HepG2 (cell line): Measurements from ENCODE around the gene INHA. TPM values are rescaled to one million over a fixed set of nuclear protein-coding genes. Genes with fewer than 3 reads are reported as not detected.
A peak's percentile ranks its signal among the peaks of the same experiment; 100 is the strongest.

Experiments
- EED ChIP-seq: sonication (generic); formaldehyde crosslinking; IDR thresholded peaks from 2 replicates; pipeline ENCODE4 v1.5.0; 2020; ENCODE audit warnings: mild to moderate bottlenecking, missing genetic modification reagents
- GABPA ChIP-seq, 2 experiments: IDR thresholded peaks; 2 replicates each; pipeline ENCODE4 v1.6.1; 2011 to 2016; ENCODE audit warnings: low read depth in 2 of 2, low read length in 1 of 2, missing biosample characterization in 1 of 2, missing genetic modification characterization in 1 of 2
- JARID2 ChIP-seq: sonication (generic); formaldehyde crosslinking; IDR thresholded peaks from 2 replicates; pipeline ENCODE4 v1.8.1; 2023; ENCODE audit warnings: missing genetic modification reagents, inconsistent platforms; ENCODE audit not compliant: insufficient replicate concordance
- MEF2D ChIP-seq: sonication (generic); formaldehyde crosslinking; IDR thresholded peaks from 2 replicates; pipeline ENCODE4 v1.5.1; 2020; ENCODE audit warnings: mild to moderate bottlenecking, missing genetic modification reagents
- NCOA2 ChIP-seq: sonication (generic); formaldehyde crosslinking; IDR thresholded peaks from 2 replicates; pipeline ENCODE4 v1.8.0; 2022; ENCODE audit warnings: inconsistent platforms
- RBAK ChIP-seq: sonication (generic); formaldehyde crosslinking; IDR thresholded peaks from 2 replicates; pipeline ENCODE4 v1.5.1; 2020; ENCODE audit warnings: mild to moderate bottlenecking, missing genetic modification reagents
- SNAPC2 ChIP-seq: sonication (generic); formaldehyde crosslinking; IDR thresholded peaks from 2 replicates; pipeline ENCODE4 v1.8.1; 2022; ENCODE audit warnings: mild to moderate bottlenecking, missing genetic modification reagents
- TARDBP ChIP-seq: sonication (generic); formaldehyde crosslinking; IDR thresholded peaks from 2 replicates; pipeline ENCODE4 v1.8.0; 2022; ENCODE audit warnings: mild to moderate bottlenecking, missing genetic modification reagents
- TRIM24 ChIP-seq: sonication (generic); formaldehyde crosslinking; IDR thresholded peaks from 2 replicates; pipeline ENCODE4 v1.8.0; 2022; ENCODE audit warnings: mild to moderate bottlenecking, missing genetic modification reagents
- ZMYM2 ChIP-seq: sonication (generic); formaldehyde crosslinking; IDR thresholded peaks from 2 replicates; pipeline ENCODE4 v1.8.0; 2022; ENCODE audit warnings: mild to moderate bottlenecking, missing genetic modification reagents
- ZNF383 ChIP-seq: sonication (generic); formaldehyde crosslinking; IDR thresholded peaks from 2 replicates; pipeline ENCODE4 v1.4.0; 2020; ENCODE audit warnings: missing genetic modification reagents, mild to moderate bottlenecking, borderline replicate concordance
- ZNF577 ChIP-seq: sonication (generic); formaldehyde crosslinking; IDR thresholded peaks from 2 replicates; pipeline ENCODE4 v1.4.0; 2020; ENCODE audit warnings: mild to moderate bottlenecking, low read depth, missing genetic modification reagents, borderline replicate concordance
- ZNF614 ChIP-seq: IDR thresholded peaks from 2 replicates; pipeline ENCODE4 v1.6.1; 2018; ENCODE audit warnings: missing biosample characterization, missing genetic modification reagents, inconsistent platforms, borderline replicate concordance
- ZNF619 ChIP-seq: sonication (generic); formaldehyde crosslinking; IDR thresholded peaks from 2 replicates; pipeline ENCODE4 v1.4.0; 2020; ENCODE audit warnings: mild to moderate bottlenecking, missing genetic modification reagents
- polyA plus RNA-seq, 8 experiments: library from polyadenylated mRNA; depleted of rRNA in 3 of 8; stranded (reverse) in 7 of 8; unstranded in 1 of 8; fragments of >200 nt; fragmentation: Illumina TruSeq in 4 of 8; extraction: Trizol in 4 of 8; gene quantifications; 2 replicates each; pipeline versions ENCODE4 v1.2.1 to v1.2.3, GENCODE V29; 2011 to 2016; ENCODE audit warnings: low read depth in 4 of 8, missing spikeins in 1 of 8, mixed read lengths in 1 of 8; ENCODE audit not compliant: insufficient read depth in 1 of 8
- total RNA-seq, 5 experiments: library from RNA; depleted of rRNA; stranded (reverse); fragments of >200 nt; fragmentation: Illumina TruSeq; extraction: Trizol; gene quantifications; 2 replicates each; pipeline ENCODE4 v1.2.3, GENCODE V29; 2016; ENCODE audit warnings: low read depth in 1 of 5
- TF ChIP-seq, protein P1 (sequence below): sonication (generic); formaldehyde crosslinking; IDR thresholded peaks from 2 replicates; pipeline ENCODE4 v1.8.0; 2022; ENCODE audit warnings: low read depth, missing genetic modification reagents
- TF ChIP-seq, protein P2 (sequence below): sonication (generic); formaldehyde crosslinking; conservative IDR thresholded peaks from 2 replicates; pipeline ENCODE4 v1.8.1; 2023; ENCODE audit warnings: missing genetic modification reagents
- TF ChIP-seq, protein P3 (sequence below): sonication (generic); formaldehyde crosslinking; IDR thresholded peaks from 2 replicates; pipeline ENCODE4 v1.5.0; 2020; ENCODE audit warnings: missing genetic modification reagents
- TF ChIP-seq, protein P4 (sequence below): sonication (generic); formaldehyde crosslinking; IDR thresholded peaks from 2 replicates; pipeline ENCODE4 v1.9.0; 2021; ENCODE audit warnings: missing genetic modification reagents, borderline replicate concordance
- TF ChIP-seq, protein P5 (sequence below): sonication (generic); formaldehyde crosslinking; IDR thresholded peaks from 2 replicates; pipeline ENCODE4 v1.4.0; 2020; ENCODE audit warnings: missing genetic modification reagents, mild to moderate bottlenecking, borderline replicate concordance

The INHA gene
- total and polyA plus RNA-seq, 2 of the 13 experiments (the other 11 are each of a cell fraction or from before 2014, with no cell fraction given): 4.1 to 15.2 TPM

DNA sequence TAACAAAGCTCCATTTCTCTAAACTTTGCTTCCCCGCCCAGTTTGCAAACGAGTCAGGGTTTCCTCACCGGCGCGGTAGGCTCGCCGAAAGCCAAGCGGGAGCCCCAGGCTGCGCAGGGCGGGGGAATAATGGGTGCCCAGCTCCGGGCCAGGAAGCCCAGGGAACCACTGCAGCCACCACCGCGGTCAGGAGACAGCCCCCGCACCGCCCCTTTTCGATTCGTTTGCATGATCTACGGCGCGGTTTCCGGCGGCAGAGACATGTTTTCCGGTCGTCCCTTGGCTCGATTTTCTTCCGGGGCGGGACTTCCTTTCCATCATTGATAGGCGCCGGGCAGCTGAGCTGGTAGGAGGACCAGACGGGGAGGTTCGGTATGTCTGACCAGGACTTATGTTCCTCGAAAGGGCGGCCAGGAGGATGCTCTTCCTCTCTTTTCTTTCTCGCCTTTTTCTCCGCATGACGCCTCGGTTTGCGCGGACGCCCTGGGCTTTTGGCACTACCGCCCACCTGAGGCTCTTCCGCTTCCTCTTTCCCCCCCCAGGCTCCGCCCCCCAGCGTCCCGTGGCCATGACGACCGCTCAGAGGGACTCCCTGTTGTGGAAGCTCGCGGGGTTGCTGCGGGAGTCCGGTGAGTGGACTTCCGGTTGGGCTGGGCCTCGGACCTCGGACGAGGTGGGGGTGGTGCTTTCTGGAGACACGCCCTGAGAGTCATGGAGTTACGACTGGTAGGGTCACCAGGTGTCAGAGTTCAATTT lies 25.6 kb downstream of the INHA start, which contains the start of gene STK11IP (continued):
- TF ChIP-seq ZNF577 (CRISPR knock-in tag) (no peak), GABPA (IDR thresholded peaks at IDR 0.05; ENCODE audit: low read depth, low read length) (peak; percentile 77), GABPA (CRISPR knock-in tag; IDR thresholded peaks at IDR 0.05; ENCODE audit: low read depth) (peak; percentile 95), TRIM24 (CRISPR knock-in tag) (no peak), ZNF383 (CRISPR knock-in tag) (peak; percentile 80; the same call in 1 of the 2 replicates), JARID2 (CRISPR knock-in tag) (peak; percentile 47), SNAPC2 (CRISPR knock-in tag) (no peak; the same call in 1 of the 2 replicates), RBAK (CRISPR knock-in tag) (0 out of 2 replicates have a peak, but pooled peaks have one; percentile 8), MEF2D (CRISPR knock-in tag) (peak; percentile 83; the same call in 1 of the 2 replicates), TARDBP (CRISPR knock-in tag) (peak; percentile 63), EED (CRISPR knock-in tag) (0 out of 2 replicates have a peak, but pooled peaks have one; percentile 15), ZMYM2 (CRISPR knock-in tag) (no peak), ZNF614 (CRISPR knock-in tag) (peak; percentile 33; the same call in 1 of the 2 replicates), NCOA2 (CRISPR knock-in tag) (peak; percentile 68; the same call in 1 of the 2 replicates), ZNF619 (peak; percentile 72; the same call in 1 of the 2 replicates)
- TF ChIP-seq, protein P1, sequence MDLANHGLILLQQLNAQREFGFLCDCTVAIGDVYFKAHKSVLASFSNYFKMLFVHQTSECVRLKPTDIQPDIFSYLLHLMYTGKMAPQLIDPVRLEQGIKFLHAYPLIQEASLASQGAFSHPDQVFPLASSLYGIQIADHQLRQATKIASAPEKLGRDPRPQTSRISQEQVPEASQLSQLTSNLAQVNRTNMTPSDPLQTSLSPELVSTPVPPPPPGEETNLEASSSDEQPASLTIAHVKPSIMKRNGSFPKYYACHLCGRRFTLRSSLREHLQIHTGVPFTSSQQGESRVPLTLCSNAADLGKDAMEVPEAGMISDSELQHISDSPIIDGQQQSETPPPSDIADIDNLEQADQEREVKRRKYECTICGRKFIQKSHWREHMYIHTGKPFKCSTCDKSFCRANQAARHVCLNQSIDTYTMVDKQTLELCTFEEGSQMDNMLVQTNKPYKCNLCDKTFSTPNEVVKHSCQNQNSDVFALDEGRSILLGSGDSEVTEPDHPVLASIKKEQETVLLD: peak; percentile 71
- TF ChIP-seq, protein P2, sequence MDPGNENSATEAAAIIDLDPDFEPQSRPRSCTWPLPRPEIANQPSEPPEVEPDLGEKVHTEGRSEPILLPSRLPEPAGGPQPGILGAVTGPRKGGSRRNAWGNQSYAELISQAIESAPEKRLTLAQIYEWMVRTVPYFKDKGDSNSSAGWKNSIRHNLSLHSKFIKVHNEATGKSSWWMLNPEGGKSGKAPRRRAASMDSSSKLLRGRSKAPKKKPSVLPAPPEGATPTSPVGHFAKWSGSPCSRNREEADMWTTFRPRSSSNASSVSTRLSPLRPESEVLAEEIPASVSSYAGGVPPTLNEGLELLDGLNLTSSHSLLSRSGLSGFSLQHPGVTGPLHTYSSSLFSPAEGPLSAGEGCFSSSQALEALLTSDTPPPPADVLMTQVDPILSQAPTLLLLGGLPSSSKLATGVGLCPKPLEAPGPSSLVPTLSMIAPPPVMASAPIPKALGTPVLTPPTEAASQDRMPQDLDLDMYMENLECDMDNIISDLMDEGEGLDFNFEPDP (CRISPR knock-in tag): no peak
- TF ChIP-seq, protein P3, sequence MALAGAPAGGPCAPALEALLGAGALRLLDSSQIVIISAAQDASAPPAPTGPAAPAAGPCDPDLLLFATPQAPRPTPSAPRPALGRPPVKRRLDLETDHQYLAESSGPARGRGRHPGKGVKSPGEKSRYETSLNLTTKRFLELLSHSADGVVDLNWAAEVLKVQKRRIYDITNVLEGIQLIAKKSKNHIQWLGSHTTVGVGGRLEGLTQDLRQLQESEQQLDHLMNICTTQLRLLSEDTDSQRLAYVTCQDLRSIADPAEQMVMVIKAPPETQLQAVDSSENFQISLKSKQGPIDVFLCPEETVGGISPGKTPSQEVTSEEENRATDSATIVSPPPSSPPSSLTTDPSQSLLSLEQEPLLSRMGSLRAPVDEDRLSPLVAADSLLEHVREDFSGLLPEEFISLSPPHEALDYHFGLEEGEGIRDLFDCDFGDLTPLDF (CRISPR knock-in tag): 0 out of 2 replicates have a peak, but pooled peaks have one; percentile 22
- TF ChIP-seq, protein P4, sequence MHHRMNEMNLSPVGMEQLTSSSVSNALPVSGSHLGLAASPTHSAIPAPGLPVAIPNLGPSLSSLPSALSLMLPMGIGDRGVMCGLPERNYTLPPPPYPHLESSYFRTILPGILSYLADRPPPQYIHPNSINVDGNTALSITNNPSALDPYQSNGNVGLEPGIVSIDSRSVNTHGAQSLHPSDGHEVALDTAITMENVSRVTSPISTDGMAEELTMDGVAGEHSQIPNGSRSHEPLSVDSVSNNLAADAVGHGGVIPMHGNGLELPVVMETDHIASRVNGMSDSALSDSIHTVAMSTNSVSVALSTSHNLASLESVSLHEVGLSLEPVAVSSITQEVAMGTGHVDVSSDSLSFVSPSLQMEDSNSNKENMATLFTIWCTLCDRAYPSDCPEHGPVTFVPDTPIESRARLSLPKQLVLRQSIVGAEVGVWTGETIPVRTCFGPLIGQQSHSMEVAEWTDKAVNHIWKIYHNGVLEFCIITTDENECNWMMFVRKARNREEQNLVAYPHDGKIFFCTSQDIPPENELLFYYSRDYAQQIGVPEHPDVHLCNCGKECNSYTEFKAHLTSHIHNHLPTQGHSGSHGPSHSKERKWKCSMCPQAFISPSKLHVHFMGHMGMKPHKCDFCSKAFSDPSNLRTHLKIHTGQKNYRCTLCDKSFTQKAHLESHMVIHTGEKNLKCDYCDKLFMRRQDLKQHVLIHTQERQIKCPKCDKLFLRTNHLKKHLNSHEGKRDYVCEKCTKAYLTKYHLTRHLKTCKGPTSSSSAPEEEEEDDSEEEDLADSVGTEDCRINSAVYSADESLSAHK (CRISPR knock-in tag): peak; percentile 58; the same call in 1 of the 2 replicates
- TF ChIP-seq, protein P5, sequence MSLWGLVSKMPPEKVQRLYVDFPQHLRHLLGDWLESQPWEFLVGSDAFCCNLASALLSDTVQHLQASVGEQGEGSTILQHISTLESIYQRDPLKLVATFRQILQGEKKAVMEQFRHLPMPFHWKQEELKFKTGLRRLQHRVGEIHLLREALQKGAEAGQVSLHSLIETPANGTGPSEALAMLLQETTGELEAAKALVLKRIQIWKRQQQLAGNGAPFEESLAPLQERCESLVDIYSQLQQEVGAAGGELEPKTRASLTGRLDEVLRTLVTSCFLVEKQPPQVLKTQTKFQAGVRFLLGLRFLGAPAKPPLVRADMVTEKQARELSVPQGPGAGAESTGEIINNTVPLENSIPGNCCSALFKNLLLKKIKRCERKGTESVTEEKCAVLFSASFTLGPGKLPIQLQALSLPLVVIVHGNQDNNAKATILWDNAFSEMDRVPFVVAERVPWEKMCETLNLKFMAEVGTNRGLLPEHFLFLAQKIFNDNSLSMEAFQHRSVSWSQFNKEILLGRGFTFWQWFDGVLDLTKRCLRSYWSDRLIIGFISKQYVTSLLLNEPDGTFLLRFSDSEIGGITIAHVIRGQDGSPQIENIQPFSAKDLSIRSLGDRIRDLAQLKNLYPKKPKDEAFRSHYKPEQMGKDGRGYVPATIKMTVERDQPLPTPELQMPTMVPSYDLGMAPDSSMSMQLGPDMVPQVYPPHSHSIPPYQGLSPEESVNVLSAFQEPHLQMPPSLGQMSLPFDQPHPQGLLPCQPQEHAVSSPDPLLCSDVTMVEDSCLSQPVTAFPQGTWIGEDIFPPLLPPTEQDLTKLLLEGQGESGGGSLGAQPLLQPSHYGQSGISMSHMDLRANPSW (CRISPR knock-in tag): peak; percentile 75; the same call in 1 of the 2 replicates
